GM13976 (cell line): ENCODE data around the gene CCBE1.

Experiments used
- DNase-seq: peaks from one replicate; pipeline ENCODE4 v3.0.0; 2012; ENCODE audit warnings: low spot score
- CTCF ChIP-seq: IDR thresholded peaks from 2 replicates; pipeline ENCODE4 v1.5.1; 2012; ENCODE audit warnings: borderline replicate concordance, mild to moderate bottlenecking; ENCODE audit not compliant: insufficient read depth; ENCODE audit errors: extremely low read depth, missing control alignments, control extremely low read depth
- in situ Hi-C: fragments of 300-500 bp; cut with MboI; formaldehyde crosslinking; loops from one replicate; pipeline ENCODE4 v1.12.0; 2022; ENCODE audit warnings: low sequenced_read_pairs, mixed read lengths, inconsistent platforms; ENCODE audit not compliant: unreplicated experiment

CCBE1 gene

GRCh38 chr18:59569390-59569791, 127.8 kb downstream of the CCBE1 start:
- TF ChIP-seq CTCF: no peak
- no peak for DNase-seq
- in situ Hi-C loops: no loop called here

- DNase-seq: no peak
- no peak for TF ChIP-seq CTCF
These were observed 129.8 kb downstream of the CCBE1 start for GRCh38 chr18:59567431-59567830.

GRCh38 chr18:59566533-59566971, 130.7 kb downstream of the CCBE1 start:
- no peak for TF ChIP-seq CTCF
- in situ Hi-C loops: no loop called here
- no peak for DNase-seq

More at GRCh38 chr18:59567431-59567830, 129.8 kb downstream of the CCBE1 start:
- in situ Hi-C loops: no loop called here

- no peak for TF ChIP-seq CTCF
- in situ Hi-C loops: no loop called here
- no peak for DNase-seq
These were observed 131.3 kb downstream of the CCBE1 start for GRCh38 chr18:59565957-59566356.

GRCh38 chr18:59564561-59564960, 132.7 kb downstream of the CCBE1 start:
- TF ChIP-seq CTCF: no peak
- in situ Hi-C loops: no loop called here

GRCh38 chr18:59563176-59563785, 133.9 kb downstream of the CCBE1 start:
- no peak for TF ChIP-seq CTCF
- no peak for DNase-seq
- in situ Hi-C loops: no loop called here

More at GRCh38 chr18:59564561-59564960, 132.7 kb downstream of the CCBE1 start:
- no peak for DNase-seq

GRCh38 chr18:59562751-59563150, 134.5 kb downstream of the CCBE1 start:
- in situ Hi-C loops: no loop called here
- no peak for DNase-seq
- TF ChIP-seq CTCF: no peak
